ENCODE measurements around the gene ASB16.

- no peak for TF ChIP-seq CTCF (IDR thresholded peaks at IDR 0.05; ENCODE audit: poor library complexity, severe bottlenecking)
- TF ChIP-seq RAD21 (conservative IDR thresholded peaks at IDR 0.05): no peak
Observed at GRCh38 chr17:44122816-44123355, 47.6 kb upstream of the ASB16 start.
